Peyer's patch (tissue), 4 donors: ENCODE data around the gene KDM8.

Experiments
- CTCF ChIP-seq, 6 experiments: fragments of 450-650 bp in 4 of 6; fragments of 200-600 bp in 2 of 6; sonication (generic) in 1 of 6; IDR thresholded peaks; one replicate each; pipeline ENCODE4 v1.5.1; 2017 to 2019; ENCODE audit warnings: antibody characterized with exemption in 6 of 6, mild to moderate bottlenecking in 3 of 6, moderate library complexity in 1 of 6
- POLR2A ChIP-seq, 2 donors: fragments of 450-650 bp; IDR thresholded peaks; one replicate each; pipeline ENCODE4 v1.5.1; 2017; ENCODE audit warnings: antibody characterized with exemption in 2 of 2, mild to moderate bottlenecking in 2 of 2, moderate library complexity in 2 of 2

- TF ChIP-seq CTCF (IDR thresholded peaks at IDR 0.05) (no peak), POLR2A (IDR thresholded peaks at IDR 0.05) (no peak)
These were observed 12.3 kb downstream of the KDM8 start for GRCh38 chr16:27215660-27216059.
